HG03460 (cell line): ENCODE measurements around the gene NPC1.
"Not testable (repeated sequence)": the region's sequence is repeated elsewhere in the genome, so short reads cannot be mapped to it uniquely, and the experiment has no call there.

Experiments
- ATAC-seq: cut with Tn5 transposase; IDR thresholded peaks from one replicate; pipeline ENCODE4 v1.9.1; 2021; ENCODE audit not compliant: unreplicated experiment

Gene NPC1

DNA sequence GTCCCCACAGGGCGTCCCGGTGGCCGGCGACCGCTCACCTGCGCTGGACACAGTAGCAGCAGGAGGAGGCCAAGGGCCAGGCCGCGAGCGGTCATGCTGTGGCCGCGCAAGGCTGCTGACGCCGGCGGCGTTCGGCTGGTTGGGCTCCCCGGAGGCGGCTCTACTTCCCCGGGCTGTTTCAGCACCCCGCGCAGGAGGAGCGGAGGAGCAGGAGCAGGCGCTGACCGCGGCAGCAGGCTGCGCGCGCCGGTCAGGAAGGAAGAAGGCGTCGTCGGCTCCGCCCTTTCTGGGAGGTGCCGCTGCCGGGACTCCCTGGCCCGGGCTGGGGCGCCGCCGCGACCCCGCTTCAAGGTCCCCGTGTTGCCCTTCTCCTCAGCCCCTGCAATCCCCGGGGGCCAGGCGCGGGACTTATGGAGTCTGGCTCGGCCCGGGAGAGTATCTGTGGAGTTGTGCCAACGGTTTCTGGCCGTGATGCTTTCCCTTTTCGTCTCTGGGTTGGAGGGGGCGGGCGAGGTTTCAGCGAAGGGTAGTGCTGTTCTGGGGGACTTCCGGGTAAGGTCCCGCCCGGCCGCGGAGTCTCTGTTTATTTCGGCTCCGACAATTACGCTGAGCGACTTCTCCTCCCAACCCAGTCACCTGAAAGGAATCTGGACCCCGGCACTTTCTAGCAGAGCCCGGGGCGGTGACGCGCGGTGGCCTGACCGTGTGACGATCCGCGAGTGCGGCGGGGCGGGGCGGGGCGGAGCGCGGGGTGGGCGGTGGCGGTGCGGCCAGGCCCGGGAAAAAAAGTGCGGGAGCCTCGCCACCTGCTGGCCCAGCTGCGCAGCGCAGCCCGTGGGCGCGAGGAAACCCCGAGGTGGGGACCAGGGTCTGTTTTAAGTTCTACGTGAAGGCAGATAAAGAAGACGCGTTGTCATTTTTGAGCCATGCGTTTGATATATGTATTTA is at the start of gene NPC1:
Gene NPC1 (minus strand): TSS at position 258 of the 948 bp plus-strand sequence. CDS start 163 bp downstream, at position 95.
- ATAC-seq = peak; percentile 89

DNA sequence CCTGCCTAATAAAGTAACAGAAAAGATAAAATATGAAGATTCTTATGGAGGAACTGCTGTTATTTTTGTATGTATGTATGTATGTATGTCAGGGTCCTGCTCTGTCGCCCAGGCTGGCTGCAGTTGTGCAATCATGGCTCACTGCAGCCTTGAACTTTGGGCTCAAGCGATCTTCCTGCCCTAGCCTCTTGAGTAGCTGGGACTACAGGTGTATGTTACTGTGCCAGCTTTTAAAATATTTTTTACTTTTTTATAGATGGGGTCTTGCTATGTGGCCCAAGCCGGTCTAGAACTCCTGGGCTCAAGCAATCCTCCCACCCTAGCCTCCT is 49.7 kb upstream of the NPC1 start:
- no peak for ATAC-seq

DNA sequence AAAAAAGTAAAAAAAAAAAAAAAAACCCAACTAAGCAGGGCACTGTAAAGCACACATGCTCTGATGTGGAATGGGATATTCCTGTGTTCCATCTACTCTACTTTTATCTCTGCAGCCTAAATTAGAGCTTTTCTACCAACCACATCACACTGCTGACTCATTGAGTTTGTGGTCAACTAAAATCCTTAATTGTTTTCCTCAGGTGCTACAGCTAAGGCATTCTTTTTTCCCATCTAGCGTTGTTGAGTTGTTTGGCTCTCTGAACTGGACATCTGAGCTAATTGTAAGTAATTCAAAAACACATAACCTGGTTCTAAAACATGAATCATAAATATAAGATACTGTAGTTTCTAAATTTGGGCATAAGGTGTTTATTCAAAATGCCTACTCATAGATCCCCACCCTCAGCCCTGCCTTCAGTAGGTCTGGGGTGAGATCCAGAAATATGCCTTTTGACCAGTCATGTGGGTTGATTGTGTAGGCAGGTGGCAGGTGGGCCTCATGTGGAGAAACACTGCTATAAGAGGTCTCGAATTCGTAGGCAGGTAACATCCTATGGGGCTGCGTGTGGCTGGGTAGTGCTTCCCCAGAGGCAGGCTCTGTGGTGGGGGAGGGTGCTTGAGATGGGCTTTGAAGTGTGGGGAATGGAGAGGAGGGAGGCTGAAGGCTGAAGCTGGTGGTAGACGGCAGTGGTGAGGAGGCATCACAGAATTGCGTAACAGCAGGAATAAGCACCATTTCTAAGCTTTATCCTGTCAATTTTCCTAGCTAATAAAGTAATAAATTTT is 49.2 kb upstream of the NPC1 start:
- ATAC-seq = no peak

DNA sequence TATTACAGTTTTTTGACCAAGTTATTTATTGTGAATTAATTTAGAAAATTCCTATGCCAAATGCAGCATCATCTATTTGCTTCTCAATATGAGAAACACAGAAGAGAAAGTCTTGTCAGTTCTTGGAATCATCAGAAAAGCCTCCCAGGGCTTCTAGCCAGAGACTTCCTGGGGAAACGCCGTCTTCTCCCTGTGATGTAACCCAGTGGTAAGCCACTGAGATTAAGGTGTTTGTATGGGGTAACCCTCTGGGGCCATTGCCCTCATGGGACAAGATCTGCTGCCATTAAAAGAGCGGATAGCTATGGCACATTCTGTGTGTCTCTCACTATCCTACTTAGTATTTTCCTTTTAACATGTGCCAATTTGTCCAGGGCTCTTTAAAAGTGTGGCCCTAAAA is 48.4 kb upstream of the NPC1 start:
- no peak for ATAC-seq

DNA sequence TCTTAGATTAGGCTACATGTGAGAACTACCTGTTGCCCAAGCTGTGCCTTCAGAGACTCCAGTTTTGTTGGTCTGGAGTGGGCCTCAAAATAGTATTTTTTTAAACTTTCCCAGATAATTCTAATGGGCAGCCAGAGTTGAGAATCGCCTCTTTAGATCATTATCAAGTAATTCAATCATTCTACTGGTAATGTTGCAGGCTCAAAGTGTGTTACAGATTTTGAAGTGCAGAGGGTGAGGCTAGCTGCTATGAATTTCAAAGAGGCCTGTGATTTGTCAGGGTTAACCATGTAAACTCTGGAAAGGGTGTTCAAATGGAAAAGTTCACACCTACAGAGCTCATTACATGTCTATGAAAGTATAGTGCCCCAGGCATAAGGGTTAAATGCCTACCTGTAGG is 46.3 kb upstream of the NPC1 start:
- ATAC-seq = no peak

DNA sequence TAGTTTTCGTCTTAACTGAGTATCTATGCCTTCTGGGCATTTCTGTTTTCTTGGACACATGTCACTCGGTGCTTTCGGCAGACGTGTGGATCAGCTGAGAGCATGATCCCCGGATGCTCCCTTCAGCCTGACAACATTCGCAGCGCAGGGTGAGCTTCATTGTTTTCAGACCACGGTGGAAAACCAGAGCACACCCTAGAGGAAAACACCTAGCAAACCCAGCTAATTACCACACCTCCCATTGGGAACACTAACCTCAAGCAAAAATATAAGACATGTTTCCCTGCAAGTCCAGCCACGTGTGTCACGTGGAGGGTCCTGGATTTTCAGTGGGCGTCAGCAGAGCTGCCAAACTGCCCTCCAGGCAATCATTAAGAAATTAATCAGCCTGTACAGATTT is 45.4 kb upstream of the NPC1 start:
- ATAC-seq = no peak

DNA sequence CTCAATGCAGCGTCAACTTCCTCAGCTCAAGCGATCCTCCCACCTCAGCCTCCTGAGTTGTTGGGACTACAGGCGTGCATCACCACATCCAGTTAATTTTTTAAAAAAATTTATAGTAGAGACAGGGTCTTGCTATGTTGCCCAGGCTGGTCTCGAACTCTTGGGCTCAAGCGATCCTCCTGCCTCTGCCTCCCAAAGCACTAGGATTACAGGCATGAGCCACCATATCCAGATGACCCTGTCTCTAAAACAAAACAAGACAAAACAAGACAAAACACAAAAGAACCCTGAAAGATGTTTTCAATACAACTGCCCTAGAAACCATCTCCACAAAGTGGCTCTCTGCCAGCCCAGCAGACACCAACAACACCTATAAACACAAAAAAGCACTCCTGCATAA is 45.0 kb upstream of the NPC1 start:
- no peak for ATAC-seq

DNA sequence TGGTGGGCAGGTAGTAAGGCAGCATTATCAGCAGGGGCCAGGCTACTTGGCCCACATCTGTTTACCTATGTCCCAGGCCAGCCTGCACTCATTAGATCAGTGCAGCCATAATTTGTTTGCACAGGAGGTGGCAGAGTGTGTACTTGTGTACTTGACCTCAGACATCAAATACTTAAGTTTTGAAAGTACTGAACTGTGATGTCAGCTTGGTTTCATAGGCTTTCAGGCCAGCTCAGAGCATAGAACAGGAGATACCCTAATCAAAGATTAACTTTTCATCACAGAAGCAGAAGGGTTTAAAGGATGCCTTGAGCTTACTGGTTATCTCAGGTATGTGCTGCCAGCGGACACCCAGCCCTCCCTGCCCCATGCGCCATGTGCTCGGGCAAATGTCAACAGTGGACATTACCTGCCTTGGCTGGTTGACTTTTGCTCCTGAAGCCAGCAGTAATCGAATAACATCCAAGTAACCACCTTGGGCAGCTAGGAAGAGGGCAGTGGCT is 43.2 kb upstream of the NPC1 start:
- ATAC-seq = peak; percentile 96

DNA sequence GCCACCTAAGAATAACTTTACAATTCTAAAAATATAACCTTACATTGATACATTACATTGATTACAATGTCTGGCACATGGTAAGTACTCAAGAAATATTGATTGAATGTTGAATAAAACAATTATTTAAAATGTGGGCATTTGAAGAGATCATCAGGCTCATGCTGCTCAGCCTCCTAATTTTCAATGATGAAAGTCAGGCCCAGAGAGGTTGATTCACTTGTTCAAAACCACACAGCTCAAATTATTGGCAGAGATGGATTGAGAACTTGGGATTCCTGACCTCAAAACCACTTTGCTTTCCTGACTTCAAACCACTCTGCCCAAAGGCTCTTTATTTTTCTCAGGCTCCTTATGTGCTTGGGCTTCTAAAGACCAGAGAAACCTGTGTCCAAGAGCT is 41.7 kb upstream of the NPC1 start:
- no peak for ATAC-seq

DNA sequence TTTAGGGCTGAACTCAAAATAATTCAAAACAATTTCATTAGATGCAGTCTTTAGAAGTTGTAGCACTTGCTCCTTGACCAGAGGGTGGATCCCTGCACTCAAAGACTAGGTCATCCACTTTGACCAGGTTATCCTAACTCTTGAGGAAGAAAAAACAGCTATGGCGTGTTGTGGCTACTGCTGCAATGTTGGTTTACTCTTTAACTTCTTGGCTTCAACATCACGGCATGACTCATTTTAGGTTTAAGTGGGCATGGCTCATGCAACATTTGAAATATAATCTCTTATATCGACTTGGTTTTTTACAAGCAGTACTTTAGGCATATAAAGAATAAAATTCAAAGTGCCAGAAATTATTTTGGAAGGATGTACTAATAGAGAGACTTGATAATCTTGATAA is 41.0 kb upstream of the NPC1 start:
- ATAC-seq = no peak

DNA sequence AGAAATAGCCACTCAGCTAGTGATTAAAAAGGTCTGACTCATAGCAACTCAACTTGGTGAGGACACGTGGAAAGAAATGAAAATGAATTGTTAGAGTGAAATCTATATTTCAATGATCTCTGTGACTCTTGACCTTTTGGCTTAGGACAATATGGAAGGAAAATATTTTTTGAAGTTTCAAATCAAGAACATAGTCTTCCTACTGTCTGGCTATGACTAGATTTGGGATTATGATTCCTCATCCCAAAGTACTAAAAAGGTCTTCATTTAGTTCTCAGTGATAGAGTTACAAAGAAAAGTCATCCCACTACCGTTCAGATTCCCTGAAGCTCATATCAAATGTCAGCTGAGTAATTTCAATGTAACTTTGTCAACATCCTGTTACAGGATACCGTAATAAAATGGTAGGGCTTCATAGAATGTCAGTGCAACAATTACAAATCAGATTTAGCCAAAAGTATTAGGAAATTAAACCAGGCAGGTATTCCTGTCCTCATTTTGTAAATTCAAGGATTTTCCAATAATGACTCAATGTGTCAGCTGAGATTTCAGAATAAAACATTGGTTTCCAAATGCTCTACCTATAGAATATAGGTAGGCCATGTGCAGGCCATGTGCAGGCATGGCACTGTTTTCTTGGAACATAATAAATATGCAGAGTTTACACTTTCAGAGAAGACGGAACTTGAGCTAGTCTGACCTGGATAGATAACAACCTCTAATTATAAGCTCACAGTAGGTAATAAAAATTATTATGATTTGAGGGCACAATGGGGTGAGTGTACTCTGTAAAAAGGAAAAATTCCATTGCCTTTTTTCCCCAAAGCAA is 40.4 kb upstream of the NPC1 start:
- ATAC-seq = no peak

DNA sequence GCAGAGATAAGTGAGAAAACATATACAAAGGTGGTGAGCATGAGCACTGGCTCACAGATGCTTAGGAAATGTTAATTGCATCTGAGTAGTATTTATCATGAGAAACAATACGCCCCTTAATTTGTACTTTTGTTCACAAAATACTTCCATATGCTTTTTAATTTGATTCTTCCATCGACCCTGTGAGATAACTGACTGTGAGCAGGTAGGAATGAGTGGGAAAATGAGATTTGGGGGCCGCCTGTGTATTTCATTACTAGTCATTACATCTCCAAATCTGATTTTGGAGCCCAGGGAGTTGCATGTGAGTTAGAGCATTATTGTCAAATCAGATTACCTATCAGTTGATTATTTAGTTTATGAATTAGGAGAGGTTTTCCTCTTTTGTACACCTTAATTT is 36.7 kb upstream of the NPC1 start:
- ATAC-seq = no peak

DNA sequence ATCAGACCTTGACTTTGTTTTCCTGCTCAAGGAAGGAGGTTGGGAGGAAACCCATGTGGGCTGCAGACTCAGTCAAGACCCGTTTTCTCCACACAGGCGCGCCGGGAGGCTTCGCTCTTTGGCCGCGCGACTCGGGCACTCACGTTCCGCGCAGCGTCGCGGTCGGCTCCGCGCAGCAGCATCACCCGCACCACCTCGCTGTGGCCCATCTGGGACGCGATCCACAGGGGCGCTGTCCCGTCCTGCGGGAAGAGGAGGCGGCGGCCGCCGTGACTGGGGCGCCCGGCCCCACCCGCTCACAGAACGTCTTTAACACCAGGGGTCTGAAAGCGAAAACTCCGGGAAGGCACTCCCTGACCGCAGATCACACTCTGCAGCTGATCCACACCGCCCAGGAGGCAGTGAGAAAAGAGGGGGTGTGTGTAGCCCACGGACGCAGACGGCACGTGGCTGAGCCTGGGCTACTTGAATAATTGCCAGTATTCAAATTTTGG is 33.1 kb upstream of the NPC1 start:
- ATAC-seq = peak; percentile 12

DNA sequence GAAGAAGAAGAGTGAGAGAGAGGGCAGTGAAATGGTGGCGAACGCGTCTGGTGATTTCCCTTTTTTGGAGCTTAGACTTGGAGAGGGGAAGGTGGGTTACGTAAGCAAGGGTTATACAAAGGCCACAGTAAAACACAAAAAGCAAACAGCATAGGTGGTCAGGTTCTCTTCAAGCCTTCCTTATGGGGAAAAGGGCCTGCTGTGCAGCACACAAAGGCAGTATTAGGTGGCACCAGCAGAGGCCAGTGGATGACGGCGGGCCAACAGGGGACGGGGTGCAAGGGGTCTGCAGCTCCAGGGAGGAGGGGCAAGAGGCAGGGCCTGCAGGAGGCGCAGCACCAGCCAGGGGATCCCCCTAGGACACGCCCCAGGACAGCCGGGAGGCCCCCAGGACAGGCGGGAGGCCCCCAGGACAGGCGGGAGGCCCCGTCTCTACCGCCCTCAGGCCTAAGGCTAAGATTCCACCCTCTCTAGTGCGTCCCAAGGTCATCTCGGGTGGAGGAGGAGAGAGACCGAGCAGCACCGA is 32.6 kb upstream of the NPC1 start:
- peak; percentile 44 for ATAC-seq

DNA sequence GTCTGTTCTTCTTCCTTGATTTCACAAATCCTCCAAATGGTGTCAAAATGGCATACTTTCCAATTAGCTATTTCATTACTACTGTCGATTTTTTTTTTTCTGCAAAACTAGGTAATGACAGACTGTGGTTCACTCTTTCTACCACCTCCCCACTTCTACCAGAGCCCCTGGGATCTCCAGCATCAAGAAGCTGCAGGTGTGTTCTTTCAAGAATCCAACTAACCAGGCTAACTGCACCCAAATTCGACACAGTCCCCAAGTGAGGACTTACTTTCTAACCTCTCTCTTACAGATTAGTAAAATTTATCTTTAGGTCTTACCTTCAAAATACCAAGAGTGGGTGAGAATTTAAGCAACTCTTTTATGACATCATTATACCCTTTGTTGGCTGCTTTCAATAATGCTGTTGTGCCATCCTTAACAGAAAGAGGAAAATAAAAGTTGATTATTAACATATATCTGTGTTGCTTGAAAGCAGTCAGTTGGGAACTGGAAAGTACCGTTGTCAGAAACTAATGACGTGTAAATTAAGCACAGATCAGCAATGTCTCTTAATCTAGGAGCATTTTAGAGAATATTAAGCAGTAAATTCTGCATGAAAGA is 31.2 kb upstream of the NPC1 start:
- ATAC-seq = peak; percentile 53

DNA sequence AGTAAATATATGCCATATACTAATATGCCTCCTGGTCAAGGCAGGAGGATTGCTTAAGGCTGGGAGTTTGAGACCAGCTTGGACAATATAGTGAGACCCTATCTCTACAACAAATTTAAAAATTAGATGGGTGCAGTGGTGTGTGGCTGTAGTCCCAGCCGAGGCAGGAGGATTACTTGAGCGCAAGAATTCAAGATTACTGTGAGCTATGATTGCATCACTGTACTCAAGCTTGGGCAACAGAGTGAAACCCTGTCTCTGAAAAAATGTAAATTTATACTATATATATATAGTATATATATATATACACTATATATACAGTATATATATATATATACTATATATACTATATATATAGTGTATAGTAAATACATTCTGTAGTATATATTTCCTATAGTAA is 30.0 kb upstream of the NPC1 start:
- ATAC-seq = no peak

DNA sequence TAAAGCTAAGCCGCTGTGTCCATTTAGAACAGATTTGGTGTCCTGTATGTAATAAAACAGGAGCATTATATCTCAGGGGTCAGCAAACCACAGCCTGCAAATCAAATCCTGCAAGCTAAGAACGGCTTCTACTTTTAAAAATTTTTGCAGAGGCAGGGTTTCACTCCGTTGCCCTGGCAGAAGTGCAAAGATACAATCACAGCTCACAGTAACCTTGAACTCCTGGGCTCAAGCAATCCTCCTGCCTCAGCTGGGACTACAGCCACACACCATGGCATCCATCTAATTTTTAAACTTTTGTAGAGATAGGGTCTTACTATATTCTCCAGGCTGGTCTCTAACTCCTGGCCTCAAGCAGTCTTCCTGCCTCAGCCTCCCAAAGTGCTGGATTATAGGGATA is 28.6 kb upstream of the NPC1 start:
- no peak for ATAC-seq

DNA sequence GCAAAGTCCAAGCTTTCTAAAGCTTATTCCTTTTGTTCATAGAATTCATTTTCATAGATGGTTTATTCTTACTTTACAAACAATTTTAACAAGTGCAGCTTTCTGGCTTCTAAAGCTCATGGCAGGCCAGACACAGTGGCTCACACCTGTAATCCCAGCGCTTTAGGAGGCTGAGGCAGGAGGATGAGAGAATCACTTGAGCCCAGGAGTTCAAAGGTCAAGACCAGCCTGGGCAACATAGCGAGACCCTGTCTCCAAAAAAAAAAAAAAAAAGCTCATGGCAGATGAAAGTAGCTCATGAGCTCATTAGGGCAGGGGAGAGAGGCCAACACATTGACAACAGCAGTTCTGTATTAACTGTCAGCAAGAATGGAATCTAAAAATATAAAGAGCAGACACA is 28.1 kb upstream of the NPC1 start:
- ATAC-seq = no peak

DNA sequence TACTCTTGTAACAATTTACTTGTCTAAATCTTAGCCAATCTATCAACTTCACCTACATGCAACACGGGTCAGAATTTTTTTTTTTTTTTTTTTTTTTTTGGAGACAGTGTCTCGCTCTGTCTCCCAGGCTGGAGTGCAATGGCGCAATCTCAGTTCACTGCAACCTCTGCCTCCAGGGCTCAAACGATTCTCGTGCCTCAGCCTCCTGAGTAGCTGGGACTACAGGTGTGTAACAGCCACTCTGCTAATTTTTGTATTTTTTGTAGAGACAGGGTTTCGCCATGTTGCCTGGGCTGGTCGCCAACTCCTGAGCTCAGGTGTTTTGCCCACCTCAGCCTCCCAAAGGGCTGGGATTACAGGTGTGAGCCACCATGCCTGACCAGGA is 26.8 kb upstream of the NPC1 start:
- ATAC-seq = not testable (repeated sequence)

DNA sequence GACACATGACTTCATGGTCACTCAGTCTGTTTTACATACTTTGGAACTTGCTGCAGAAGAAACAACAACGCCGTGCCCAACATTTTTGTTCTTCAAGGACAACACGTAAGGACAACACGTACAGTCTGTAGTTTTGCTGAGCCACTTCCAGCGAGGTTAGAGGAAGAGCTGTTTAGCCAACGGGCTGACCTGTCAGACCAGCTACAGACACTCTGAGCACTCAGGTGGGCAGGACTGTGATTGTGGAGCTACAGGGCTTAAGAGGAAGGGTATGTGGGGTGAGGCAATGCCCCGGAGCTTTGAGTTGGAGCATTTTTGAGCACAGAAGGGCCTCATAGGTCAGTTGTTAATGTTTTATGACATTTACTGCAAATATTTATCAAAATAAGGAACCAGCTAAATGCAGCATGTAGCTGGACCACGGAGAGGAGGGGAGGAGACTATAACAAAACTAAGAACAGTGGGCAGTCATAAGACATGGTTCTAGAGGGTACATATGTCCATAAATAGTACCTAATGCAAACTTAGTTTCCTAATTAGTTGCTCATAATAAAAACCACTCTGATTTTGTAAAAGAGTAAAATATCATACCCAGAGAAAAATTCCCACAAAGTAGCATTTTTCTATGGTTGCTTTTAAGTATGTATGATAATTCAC is 26.3 kb upstream of the NPC1 start:
- ATAC-seq = peak; percentile 47
